Stimulated activated CD8-positive, alpha-beta memory T cell treated with anti-CD3 and anti-CD28 coated beads, Interleukin-4, amount 100 ng/mL, for 24 hours (primary cell): Measurements from ENCODE around the gene PSMA3.
A peak's percentile ranks its signal among the peaks of the same experiment; 100 is the strongest.

Source experiments
- DNase-seq: peaks from one replicate; pipeline ENCODE4 v3.0.0-alpha.2; 2020; ENCODE audit warnings: low read depth

The PSMA3 gene

GRCh38 chr14:58272588-58273372 is 28.1 kb downstream of the PSMA3 start:
- DNase-seq, result no peak

GRCh38 chr14:58274881-58275280 is 30.2 kb downstream of the PSMA3 start:
- no peak for DNase-seq

GRCh38 chr14:58275527-58276190 is 31.0 kb downstream of the PSMA3 start:
- DNase-seq, result no peak

- DNase-seq, result no peak
Measured at GRCh38 chr14:58276208-58276607, 31.6 kb downstream of the PSMA3 start.

- no peak for DNase-seq
Measured at GRCh38 chr14:58278177-58278576, 33.5 kb downstream of the PSMA3 start.

- DNase-seq, result no peak
Measured at GRCh38 chr14:58280954-58281787, 36.5 kb downstream of the PSMA3 start.

DNA sequence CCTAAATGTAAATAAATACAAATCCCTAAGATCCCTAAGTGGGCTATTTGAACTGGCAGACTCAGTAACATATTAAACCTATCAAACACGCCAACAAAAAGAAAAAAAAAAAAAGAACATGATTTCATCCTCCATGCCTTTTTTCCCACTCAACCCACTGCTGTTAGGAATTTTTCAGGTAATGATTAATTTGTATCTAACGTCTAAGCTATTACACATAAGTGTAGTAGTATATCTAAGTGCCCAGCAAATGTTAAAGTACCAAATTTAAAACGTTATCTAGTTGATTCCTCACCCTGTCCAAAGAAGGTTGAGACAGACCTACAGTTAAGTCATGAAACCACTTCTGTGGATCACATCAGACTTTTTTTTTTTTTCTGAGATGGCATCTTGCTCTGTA is 37.3 kb downstream of the PSMA3 start:
- DNase-seq, result no peak

- DNase-seq, result no peak
Measured at GRCh38 chr14:58282925-58283593, 38.4 kb downstream of the PSMA3 start.

DNA sequence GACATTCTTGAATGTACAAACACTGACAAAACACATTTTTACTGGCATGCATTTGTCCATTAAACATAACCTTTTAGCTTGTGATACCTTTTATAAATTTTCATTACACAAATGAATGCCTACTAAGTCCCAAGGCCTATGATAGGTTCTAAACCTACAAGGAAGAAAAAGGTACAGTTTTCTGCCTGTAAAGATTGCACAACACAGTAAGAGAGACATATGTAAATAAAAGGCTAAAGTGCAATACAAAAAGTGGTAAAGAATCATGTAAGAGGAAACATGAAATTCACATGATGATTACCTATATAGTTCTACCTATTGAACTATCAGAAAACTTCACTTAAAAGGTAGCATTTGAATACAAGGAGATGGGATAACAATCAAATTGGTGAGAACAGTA is 39.1 kb downstream of the PSMA3 start:
- no peak for DNase-seq

GRCh38 chr14:58285132-58285531 is 40.5 kb downstream of the PSMA3 start:
- DNase-seq, result no peak

DNA sequence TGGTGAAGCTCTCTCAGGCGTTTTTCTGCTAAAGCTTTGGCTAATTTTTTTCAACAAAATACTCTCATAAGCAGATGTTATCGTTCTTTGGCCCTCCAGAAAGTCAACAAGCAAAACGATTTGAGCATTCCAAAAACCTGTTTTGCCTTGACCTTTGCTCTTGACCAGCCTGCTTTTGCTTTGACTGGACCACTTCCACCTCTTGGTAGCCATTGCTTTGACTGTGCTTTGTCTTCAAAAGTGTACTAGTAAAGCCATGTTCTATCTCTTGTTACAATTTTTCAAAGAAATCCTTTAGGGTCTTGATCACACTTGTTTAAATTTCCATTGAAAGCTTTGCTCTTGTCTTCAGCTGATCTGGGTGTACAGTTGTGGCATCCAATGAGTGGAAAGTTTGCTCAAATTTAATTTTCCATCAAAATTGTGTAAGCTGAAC is 43.0 kb downstream of the PSMA3 start:
- DNase-seq, result no peak

GRCh38 chr14:58288106-58288792 is 43.6 kb downstream of the PSMA3 start:
- DNase-seq, result no peak

DNA sequence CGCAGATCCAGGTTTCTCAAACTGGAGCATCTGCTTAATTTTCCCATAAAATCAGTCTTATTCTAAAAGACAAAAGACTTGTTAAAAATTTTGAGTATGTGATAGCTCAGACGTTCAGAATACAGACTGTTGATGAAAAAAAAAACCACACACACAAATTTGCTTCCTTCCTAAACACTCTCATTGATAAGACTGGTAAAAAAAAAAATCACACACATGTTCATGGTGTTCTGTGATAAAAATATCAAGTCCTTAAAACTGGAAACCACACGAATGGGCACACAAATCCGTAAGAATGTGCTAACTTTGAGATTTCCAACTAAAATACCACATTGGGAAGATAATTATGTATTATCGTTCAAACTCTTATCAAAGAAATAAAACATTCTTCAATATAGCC is 47.0 kb downstream of the PSMA3 start:
- DNase-seq, result no peak

DNA sequence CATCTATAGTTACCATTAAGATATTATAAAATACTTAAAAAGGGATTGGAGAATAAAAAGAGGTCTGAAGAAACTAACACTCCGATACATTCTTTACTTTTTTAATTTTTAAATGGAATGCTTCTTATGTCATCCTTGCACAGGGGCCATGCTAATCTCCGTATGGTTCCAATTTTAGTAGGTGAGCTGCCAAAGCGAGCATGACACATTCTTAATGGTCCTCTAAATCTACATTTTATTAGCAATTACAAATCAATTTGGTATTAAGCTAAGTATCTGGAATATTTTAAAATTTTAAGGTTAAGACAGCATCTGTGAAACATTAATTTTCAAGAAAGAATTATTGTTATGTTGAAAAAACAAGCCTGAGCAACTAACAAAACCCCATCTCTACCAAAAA is 47.5 kb downstream of the PSMA3 start:
- DNase-seq, result no peak

DNA sequence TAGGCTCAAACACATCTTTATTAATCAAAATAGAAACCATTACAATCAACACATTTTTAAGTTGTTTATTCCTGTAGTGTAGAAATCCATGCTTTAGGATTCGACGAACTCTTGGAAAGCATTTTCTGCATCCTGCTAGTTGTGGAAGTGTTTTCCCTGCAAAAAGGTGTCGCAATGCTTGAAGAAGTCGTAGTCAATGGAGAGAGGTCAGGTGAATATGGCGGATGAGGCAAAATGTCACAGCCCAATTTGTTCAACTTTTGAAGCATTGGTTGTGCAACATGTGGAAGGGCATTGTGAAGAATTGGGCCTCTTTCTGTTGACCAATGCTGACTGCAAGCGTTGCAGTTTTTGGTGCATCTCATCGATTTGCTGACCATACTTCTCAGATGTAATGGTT is 49.6 kb downstream of the PSMA3 start:
- no peak for DNase-seq

DNA sequence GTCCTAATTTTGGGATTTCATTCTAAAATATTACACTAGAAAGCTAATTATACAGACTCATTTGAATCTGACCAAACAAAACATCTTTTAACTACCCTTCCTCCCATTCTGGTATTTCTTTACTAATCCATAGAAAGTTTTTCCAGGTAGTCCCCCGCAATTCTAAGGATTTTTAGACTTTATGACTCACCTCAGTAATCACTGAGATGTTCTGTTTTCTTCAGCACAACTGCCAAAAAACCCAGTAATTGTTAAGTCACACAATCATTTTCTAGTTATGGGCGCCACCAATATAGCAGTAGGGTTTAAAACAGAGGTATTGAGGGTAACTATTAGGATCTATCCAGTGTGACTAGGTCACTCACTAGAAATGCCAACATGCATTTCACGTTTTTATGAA is 52.1 kb downstream of the PSMA3 start:
- no peak for DNase-seq

DNA sequence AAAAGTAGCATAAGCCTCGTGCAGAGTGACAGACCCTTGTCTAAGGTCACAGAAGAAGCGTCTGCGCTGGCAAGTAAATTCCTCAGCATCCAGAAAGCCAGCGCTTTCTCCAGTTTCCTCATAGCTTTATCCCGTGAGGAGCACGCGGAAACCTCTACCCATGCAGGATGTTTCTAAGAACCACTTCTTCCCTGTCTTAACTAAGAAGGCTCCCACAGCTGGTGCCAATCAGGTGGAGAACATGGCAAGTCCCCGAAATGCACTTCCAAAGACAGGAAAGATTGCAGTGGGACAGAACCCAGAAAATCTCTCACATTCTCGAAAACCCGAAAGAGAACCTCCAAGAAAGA is 52.7 kb downstream of the PSMA3 start:
- no peak for DNase-seq

DNA sequence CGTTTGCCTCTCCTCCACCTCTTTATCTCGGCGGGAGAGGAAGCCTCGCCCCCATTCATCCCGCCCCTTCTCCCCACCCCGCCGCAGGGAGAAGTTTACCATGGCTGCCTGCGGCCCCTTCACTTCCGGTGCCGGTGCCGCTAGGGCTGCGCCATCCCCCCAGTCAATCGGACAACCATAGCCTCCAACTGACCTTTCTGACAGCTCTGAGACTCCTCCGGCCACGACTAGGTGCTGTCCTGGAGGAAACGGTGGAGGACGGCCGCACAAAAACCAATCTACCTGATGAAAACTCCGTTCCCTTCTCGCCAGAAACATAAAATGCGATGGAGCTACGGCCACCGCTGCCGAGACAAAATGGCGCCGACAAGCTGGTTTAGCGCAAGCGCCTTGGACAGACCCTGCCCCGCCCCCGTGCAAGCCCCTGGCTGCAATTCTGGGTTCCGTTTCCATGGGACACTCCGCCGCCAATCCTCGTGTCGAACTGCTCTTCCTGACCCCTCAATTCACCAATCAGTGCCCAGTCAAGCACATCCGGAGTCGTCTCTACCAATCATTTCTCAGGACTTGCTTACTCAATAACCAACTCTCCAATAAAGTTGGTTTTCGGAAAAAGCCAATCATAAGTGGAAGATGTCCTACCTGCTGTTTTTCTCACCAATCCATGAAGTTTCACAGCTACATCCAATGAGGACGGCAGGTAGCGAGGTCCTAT is 53.3 kb downstream of the PSMA3 start:
- peak; percentile 97 for DNase-seq

GRCh38 chr14:58298477-58299400 is 54.1 kb downstream of the PSMA3 start, which contains the start of gene ARID4A:
Gene ARID4A (plus strand): TSS chr14:58298555. CDS start chr14:58299855, 1,300 bp downstream.
- DNase-seq, result peak; percentile 63
